ENCODE measurements around the gene MADD. TPM values are rescaled to one million over a fixed set of nuclear protein-coding genes. Genes with fewer than 3 reads are reported as not detected.

The MADD gene
- total RNA-seq, 1 experiment from 2014 or later: 26.4 TPM

- Histone ChIP-seq H3F3A (ENCODE audit: low read length, unreplicated experiment) (no peaks in the 10 kb centered on the region), H3K27ac (ENCODE audit: low read length) (no peak overlapping the region), H3K27me3 (ENCODE audit: low read length) (no peaks in the 10 kb centered on the region), H3K4me1 (ENCODE audit: insufficient read depth, low read length) (peaks cover 8% of the 10 kb centered on the region), H3K4me3 (ENCODE audit: low read length) (no peak overlapping the region), H4K20me1 (ENCODE audit: low read length) (peaks cover 14% of the 10 kb centered on the region; the same call in 1 of the 2 replicates), H3K9me3 (ENCODE audit: low read length) (no peaks in the 10 kb centered on the region), H3K79me2 (ENCODE audit: low read length) (peaks cover 41% of the 10 kb centered on the region), H3K9ac (ENCODE audit: low read length) (no peak overlapping the region), H3K36me3 (ENCODE audit: low read depth, low read length) (peaks cover 30% of the 10 kb centered on the region), H2AFZ (ENCODE audit: low read length) (no peak overlapping the region), H3K9me2 (replicated peaks; ENCODE audit: low read length) (no peaks in the 10 kb centered on the region), H3K4me2 (ENCODE audit: low read length) (no peak overlapping the region)
- POLR2A ChIA-PET (ENCODE audit: unreplicated experiment): no interaction called here
- TF ChIP-seq CTCF (conservative IDR thresholded peaks at IDR 0.05; ENCODE audit: low read depth, low read length): no peak
- no peak for TF ChIP-seq EZH2phosphoT487 (IDR thresholded peaks at IDR 0.05; ENCODE audit: borderline replicate concordance, low read length)
- TF ChIP-seq EZH2 (IDR thresholded peaks at IDR 0.05; ENCODE audit: low read length, unreplicated experiment): no peak
- CTCF ChIA-PET: no interaction called here
- no peak for DNase-seq
- BruUV-seq (replicated peaks): no TSS peak
- intact Hi-C loops (cut with micrococcal nuclease): no loop called here
- ATAC-seq: no peak
Observed at GRCh38 chr11:47274495-47275235, 4.7 kb downstream of the MADD start.

DNA sequence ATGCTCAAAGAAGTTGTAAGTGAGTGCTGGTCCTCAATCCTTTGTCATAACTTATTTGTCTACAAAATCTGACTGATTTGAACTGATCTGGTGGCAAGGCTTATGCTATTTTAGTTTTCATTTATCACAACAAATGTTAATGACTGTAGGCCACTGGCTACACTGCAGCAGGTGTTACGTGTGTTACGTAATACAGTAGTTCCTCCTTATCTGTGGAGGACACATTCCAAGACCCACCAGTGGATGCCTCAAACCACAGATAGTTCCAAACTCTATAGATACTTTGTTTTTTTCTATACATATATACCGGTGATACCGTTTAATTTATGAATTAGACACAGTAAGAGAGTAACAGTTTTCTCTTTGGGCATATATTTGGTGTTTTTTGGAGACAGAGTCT is 7.0 kb downstream of the MADD start:
- H2AFZ ChIP-seq (ENCODE audit: low read length): no peak overlapping the region
- no peaks in the 10 kb centered on the region for H3K4me1 ChIP-seq (ENCODE audit: insufficient read depth, low read length)
- ChIA-PET CTCF (no interaction called here), POLR2A (ENCODE audit: unreplicated experiment) (no interaction called here)
- no peaks in the 10 kb centered on the region for H3F3A ChIP-seq (ENCODE audit: low read length, unreplicated experiment)
- peaks cover 25% of the 10 kb centered on the region for H3K79me2 ChIP-seq (ENCODE audit: low read length)
- intact Hi-C loops (cut with micrococcal nuclease): no loop called here
- H3K36me3 ChIP-seq (ENCODE audit: low read depth, low read length): peaks cover 34% of the 10 kb centered on the region
- H3K9ac ChIP-seq (ENCODE audit: low read length): no peak overlapping the region
- no TSS peak for BruUV-seq (replicated peaks)
- H3K4me2 ChIP-seq (ENCODE audit: low read length): no peak overlapping the region
- no peak overlapping the region for H3K4me3 ChIP-seq (ENCODE audit: low read length)
- TF ChIP-seq EZH2 (IDR thresholded peaks at IDR 0.05; ENCODE audit: low read length, unreplicated experiment) (no peak), EZH2phosphoT487 (IDR thresholded peaks at IDR 0.05; ENCODE audit: borderline replicate concordance, low read length) (no peak)
- H4K20me1 ChIP-seq (ENCODE audit: low read length): peaks cover 4% of the 10 kb centered on the region; the same call in 1 of the 2 replicates
- H3K9me3 ChIP-seq (ENCODE audit: low read length): no peaks in the 10 kb centered on the region
- DNase-seq (no peak), ATAC-seq (no peak)
- H3K27me3 ChIP-seq (ENCODE audit: low read length): no peaks in the 10 kb centered on the region
- no peak overlapping the region for H3K27ac ChIP-seq (ENCODE audit: low read length)
- no peaks in the 10 kb centered on the region for H3K9me2 ChIP-seq (replicated peaks; ENCODE audit: low read length)

GRCh38 chr11:47278058-47278457 is 8.1 kb downstream of the MADD start:
- CTCF ChIA-PET: no interaction called here

More at GRCh38 chr11:47278058-47278457, 8.1 kb downstream of the MADD start:
- no peaks in the 10 kb centered on the region for H3K27me3 ChIP-seq (ENCODE audit: low read length)
- ATAC-seq (no peak), DNase-seq (no peak)
- peaks cover 14% of the 10 kb centered on the region for H3K79me2 ChIP-seq (ENCODE audit: low read length)
- H3K4me2 ChIP-seq (ENCODE audit: low read length): no peak overlapping the region
- H3K9me2 ChIP-seq (replicated peaks; ENCODE audit: low read length): no peaks in the 10 kb centered on the region
- H3F3A ChIP-seq (ENCODE audit: low read length, unreplicated experiment): no peaks in the 10 kb centered on the region
- no peak overlapping the region for H2AFZ ChIP-seq (ENCODE audit: low read length)
- POLR2A ChIA-PET (ENCODE audit: unreplicated experiment): no interaction called here
- no peaks in the 10 kb centered on the region for H4K20me1 ChIP-seq (ENCODE audit: low read length)
- peaks cover 42% of the 10 kb centered on the region for H3K36me3 ChIP-seq (ENCODE audit: low read depth, low read length)
- no peak for TF ChIP-seq EZH2phosphoT487 (IDR thresholded peaks at IDR 0.05; ENCODE audit: borderline replicate concordance, low read length)
- BruUV-seq (replicated peaks): no TSS peak
- H3K27ac ChIP-seq (ENCODE audit: low read length): no peak overlapping the region
- H3K4me1 ChIP-seq (ENCODE audit: insufficient read depth, low read length): no peaks in the 10 kb centered on the region
- intact Hi-C loops (cut with micrococcal nuclease): no loop called here
- H3K9ac ChIP-seq (ENCODE audit: low read length): no peak overlapping the region
- H3K4me3 ChIP-seq (ENCODE audit: low read length): no peak overlapping the region
- H3K9me3 ChIP-seq (ENCODE audit: low read length): no peaks in the 10 kb centered on the region
